UCSD-AML1 (cell line): Measurements from ENCODE around the gene TCEAL7.

ENCODE experiments used
- DNase-seq: peaks from one replicate; lab custom pipeline; 2025; ENCODE audit not compliant: unreplicated experiment; lab: John Stamatoyannopoulos, UW

Gene TCEAL7

DNA sequence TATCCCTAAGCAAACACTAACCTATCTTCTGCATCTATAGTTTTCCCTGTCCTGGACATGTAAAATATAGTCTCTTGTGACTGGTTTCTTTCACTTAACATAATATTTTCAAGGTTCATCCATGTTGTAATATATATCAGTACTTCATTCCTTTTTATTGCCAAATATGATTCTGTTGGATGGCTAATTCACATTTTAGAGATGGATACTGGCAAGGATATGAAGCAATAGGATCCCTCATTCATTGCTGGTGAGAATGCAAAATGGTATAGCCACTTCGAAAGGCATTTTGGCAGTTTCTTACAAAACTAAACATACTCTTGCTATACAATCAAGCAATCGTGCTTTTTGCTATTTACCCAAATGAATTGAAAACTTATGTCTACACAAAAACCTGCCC, 33.0 kb downstream of the TCEAL7 start:
- DNase-seq = no peak

- DNase-seq = no peak
Observed at GRCh38 chrX:103367502-103367901, 37.5 kb downstream of the TCEAL7 start.

DNA sequence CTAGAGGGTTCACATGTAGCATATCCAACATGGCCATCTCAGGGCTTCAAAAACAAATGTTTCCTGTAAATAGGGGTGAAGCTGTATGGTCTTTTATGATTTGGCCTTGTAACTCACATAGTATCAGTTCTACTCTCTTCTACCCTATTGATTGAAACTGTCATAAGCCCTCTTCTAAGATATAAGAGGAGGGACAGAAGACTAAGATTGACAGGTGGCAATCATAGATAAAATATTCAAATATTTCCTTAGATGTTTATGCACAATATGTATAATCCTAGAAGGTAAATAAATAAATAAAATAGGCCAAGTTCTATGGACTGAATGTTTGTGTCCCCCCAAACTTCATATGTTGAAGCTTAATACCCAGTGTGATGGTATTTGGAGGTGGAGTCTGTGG, 39.4 kb downstream of the TCEAL7 start:
- no peak for DNase-seq

DNA sequence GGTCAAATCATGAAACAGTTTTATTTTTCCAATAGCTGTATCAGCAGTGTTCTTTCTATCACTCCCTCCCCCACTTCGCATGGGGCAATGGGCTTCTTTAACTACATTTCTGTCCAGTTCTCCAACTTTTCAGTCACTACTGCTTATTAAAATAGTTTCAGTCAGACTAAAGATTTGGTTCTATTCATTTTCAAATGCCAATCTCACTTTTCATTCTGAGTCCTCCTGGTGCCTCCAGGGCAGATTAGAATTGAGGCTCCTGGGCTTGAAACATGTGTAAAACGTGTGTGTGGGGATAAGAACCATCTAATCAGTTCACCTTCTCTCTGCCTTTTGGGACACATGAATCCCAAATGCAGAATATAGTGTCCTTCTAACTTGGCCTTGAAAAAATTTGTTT, 42.8 kb downstream of the TCEAL7 start:
- no peak for DNase-seq

DNA sequence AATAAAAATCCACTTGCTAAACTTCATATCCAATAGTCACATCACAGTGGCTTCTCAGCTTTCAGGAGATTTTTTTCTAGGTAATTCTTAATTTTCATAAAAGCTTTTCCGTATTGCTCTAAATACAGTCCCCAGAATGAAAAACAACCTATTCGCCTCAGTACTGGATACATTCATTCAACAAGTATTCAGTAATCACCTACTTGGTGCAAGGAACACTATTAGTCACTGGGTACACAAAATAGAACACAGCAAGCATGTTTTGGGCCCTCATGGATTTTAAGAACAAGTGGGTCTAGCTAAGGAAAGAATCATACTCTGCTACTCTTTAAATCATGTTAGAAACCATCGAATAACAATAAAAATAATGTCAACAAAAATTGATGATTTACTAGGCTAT, 43.5 kb downstream of the TCEAL7 start:
- no peak for DNase-seq

DNA sequence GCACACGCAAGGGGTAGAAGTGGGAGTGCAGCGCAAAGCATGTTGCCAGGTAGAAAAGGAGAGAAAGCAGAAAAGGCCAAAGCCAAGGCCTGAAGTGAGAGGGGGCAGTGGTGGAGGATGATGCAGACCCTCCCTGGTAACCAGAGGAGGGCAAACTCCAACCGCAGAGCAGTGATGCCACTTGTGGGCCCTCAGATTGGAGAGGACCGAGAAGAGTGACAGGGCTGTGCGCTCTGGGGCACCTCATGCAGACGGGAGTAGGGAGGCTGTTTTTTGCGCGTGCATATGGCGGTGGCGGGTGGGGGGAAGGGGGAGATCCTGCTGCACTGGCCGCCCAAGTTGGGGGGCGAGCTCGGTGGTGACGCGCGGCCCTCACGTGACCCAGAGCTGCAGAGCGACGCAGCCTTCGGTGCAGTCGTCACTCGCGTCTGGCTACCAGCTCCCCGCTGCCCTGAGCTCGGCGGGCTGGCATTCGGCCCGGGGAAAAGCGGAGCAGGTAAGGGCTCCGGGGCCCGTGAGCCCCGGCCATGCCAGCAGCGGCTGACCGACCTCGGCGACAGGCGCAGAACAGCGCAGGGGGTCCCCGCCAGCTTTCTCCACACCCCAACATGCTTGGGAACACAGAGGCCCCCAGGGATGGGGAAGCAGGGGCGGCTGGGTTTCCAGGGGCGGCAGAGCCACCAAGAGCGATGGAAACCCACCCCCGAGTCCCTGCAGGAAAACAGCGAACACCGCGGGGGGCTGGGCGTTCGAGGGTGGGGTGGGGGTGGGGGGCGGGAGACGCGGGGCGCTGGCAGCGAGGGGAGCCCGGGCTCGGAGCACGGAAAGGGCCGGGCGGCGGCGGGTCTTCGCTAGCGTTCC, 46.3 kb downstream of the TCEAL7 start, which contains the start of gene BEX3:
TSS of gene BEX3 (plus strand) at position 421 of the 861 bp plus-strand sequence. CDS start 984 bp downstream, outside the sequence.
- peak; percentile 62 for DNase-seq

DNA sequence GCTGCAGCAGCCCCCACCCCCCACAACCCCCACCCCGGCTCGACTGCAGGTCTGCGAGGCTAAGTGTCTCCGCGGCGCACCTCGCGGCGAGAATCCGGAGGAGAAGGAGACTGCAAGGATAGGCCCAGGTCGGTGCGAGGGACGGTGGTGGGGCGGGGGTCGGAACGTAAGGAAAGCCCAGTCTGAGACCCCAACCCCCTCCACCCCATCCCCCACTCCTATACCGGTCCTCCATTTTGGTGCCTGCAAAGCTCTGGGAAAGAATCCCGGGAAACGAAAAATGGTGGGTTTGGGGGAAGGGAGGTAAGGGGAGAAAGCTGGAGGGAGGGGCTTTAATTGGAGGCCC, 46.9 kb downstream of the TCEAL7 start:
- no peak for DNase-seq

DNA sequence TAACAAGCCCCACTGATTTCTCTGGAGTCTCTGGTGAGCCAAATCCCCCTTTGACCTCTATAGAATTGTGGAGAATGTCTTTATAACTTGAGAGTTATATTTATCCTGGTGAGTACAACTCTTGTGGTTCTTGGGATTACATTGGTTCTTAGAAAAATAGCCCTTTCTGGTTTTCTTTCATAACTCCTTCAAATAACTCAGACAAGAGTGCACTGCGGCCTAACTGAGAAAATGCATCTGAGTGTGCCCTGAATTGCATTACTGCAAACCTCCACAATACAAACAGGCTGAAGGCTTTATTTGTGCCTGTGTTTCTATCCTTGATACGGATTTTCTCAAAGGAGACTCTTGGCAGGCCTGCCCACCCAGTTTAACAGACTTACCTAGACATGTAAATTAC, 49.0 kb downstream of the TCEAL7 start:
- DNase-seq = no peak
